GM23338 (cell line): Measurements from ENCODE around the gene PRDM4.

Experiments
- CTCF ChIP-seq, 2 experiments: fragments of 200-600 bp in 1 of 2; sonication (generic) in 1 of 2; conservative IDR thresholded peaks; 2 replicates each; pipeline versions ENCODE4 v1.5.1 to v1.6.1; 2016 to 2017; ENCODE audit warnings: antibody characterized with exemption in 2 of 2, low read depth in 2 of 2, mild to moderate bottlenecking in 2 of 2, moderate library complexity in 1 of 2
- EZH2 ChIP-seq: fragments of 200-600 bp; sonication (generic); IDR thresholded peaks from one replicate; pipeline ENCODE4 v1.8.0; 2017; ENCODE audit warnings: antibody characterized with exemption, mild to moderate bottlenecking, low read depth; ENCODE audit not compliant: unreplicated experiment
- EZH2phosphoT487 ChIP-seq: fragments of 200-600 bp; sonication (generic); IDR thresholded peaks from one replicate; pipeline ENCODE4 v1.8.1; 2018; ENCODE audit warnings: antibody characterized with exemption; ENCODE audit not compliant: unreplicated experiment
- POLR2AphosphoS5 ChIP-seq: IDR thresholded peaks from 2 replicates; pipeline ENCODE4 v1.6.1; 2016; ENCODE audit warnings: antibody characterized with exemption, low read depth
- REST ChIP-seq: IDR thresholded peaks from one replicate; pipeline ENCODE4 v1.6.1; 2018; ENCODE audit warnings: antibody characterized with exemption; ENCODE audit not compliant: unreplicated experiment
- ZNF114 ChIP-seq: fragments of 250-450 bp; sonication (Bioruptor Pico); IDR thresholded peaks from 2 replicates; pipeline ENCODE4 v1.5.0; 2020; ENCODE audit warnings: mild to moderate bottlenecking, moderate library complexity
- ZNF331 ChIP-seq: fragments of 250-450 bp; sonication (Bioruptor Pico); IDR thresholded peaks from 2 replicates; pipeline ENCODE4 v1.5.0; 2020; ENCODE audit warnings: low read depth, mild to moderate bottlenecking, moderate library complexity

GRCh38 chr12:107803092-107803491 lies 42.2 kb upstream of the PRDM4 start:
- TF ChIP-seq ZNF331 (no peak), CTCF (conservative IDR thresholded peaks at IDR 0.05; ENCODE audit: low read depth in 2 of 2) (no peak), EZH2phosphoT487 (no peak), REST (no peak), POLR2AphosphoS5 (no peak), EZH2 (no peak), ZNF114 (CRISPR knock-in tag) (no peak)
